Measurements from ENCODE around the gene ATXN7L3B. TPM values are rescaled to one million over a fixed set of nuclear protein-coding genes. Genes with fewer than 3 reads are reported as not detected.

ATXN7L3B gene
- total and polyA plus RNA-seq, 2 donors (not counting 1 experiment from before 2014, with no cell fraction given) = 23.0 to 30.5 TPM

GRCh38 chr12:74547249-74547648, 9.6 kb downstream of the ATXN7L3B start:
- TF ChIP-seq EZH2 (IDR thresholded peaks at IDR 0.05; ENCODE audit: low read length, missing control alignments) (no peak), CTCF (conservative IDR thresholded peaks at IDR 0.05 in 1 of 2, IDR thresholded peaks at IDR 0.05 in 1 of 2; ENCODE audit: low read depth in 1 of 2, low read length in 2 of 2) (no peak)
- H3K9ac ChIP-seq (ENCODE audit: insufficient read depth, low read length) = no peak overlapping the region
- H3K4me2 ChIP-seq (ENCODE audit: extremely low read depth, insufficient read depth, low read length) = no peak overlapping the region
- DNase-seq (ENCODE audit: low read depth in 2 of 2) = no peak
- no peak overlapping the region for H3K4me3 ChIP-seq (replicated peaks in 1 of 4; ENCODE audit: control extremely low read depth in 1 of 4, insufficient read depth in 1 of 4, low read depth in 3 of 4, low read length in 4 of 4)
- H3K79me2 ChIP-seq (ENCODE audit: control insufficient read depth, insufficient read depth, low read length) = peaks cover 3% of the 10 kb centered on the region
- H3K27me3 ChIP-seq (ENCODE audit: control insufficient read depth, insufficient read depth, low read length) = no peaks in the 10 kb centered on the region
- H3K36me3 ChIP-seq (ENCODE audit: control insufficient read depth, insufficient read depth, low read length) = no peaks in the 10 kb centered on the region
- H2AFZ ChIP-seq (ENCODE audit: low read length) = no peak overlapping the region
- H3K9me3 ChIP-seq (ENCODE audit: control insufficient read depth, insufficient read depth, low read depth, low read length) = no peaks in the 10 kb centered on the region
- no peaks in the 10 kb centered on the region for H3K4me1 ChIP-seq (ENCODE audit: control insufficient read depth, extremely low read depth, insufficient read depth, low read length)
- H3K27ac ChIP-seq (ENCODE audit: insufficient read depth, low read length) = no peak overlapping the region
- no peaks in the 10 kb centered on the region for H4K20me1 ChIP-seq (ENCODE audit: control insufficient read depth, extremely low read depth, insufficient read depth, low read length)

- H3K27me3 ChIP-seq (ENCODE audit: control insufficient read depth, insufficient read depth, low read length) = no peaks in the 10 kb centered on the region
- no peaks in the 10 kb centered on the region for H3K79me2 ChIP-seq (ENCODE audit: control insufficient read depth, insufficient read depth, low read length)
- no peaks in the 10 kb centered on the region for H3K9me3 ChIP-seq (ENCODE audit: control insufficient read depth, insufficient read depth, low read depth, low read length)
- no peak for DNase-seq (ENCODE audit: low read depth in 2 of 2)
- no peak overlapping the region for H3K4me3 ChIP-seq (replicated peaks in 1 of 4; ENCODE audit: control extremely low read depth in 1 of 4, insufficient read depth in 1 of 4, low read depth in 3 of 4, low read length in 4 of 4)
- no peaks in the 10 kb centered on the region for H3K4me1 ChIP-seq (ENCODE audit: control insufficient read depth, extremely low read depth, insufficient read depth, low read length)
- no peaks in the 10 kb centered on the region for H3K36me3 ChIP-seq (ENCODE audit: control insufficient read depth, insufficient read depth, low read length)
- no peaks in the 10 kb centered on the region for H4K20me1 ChIP-seq (ENCODE audit: control insufficient read depth, extremely low read depth, insufficient read depth, low read length)
- no peak overlapping the region for H3K9ac ChIP-seq (ENCODE audit: insufficient read depth, low read length)
- TF ChIP-seq CTCF (conservative IDR thresholded peaks at IDR 0.05 in 1 of 2, IDR thresholded peaks at IDR 0.05 in 1 of 2; ENCODE audit: low read depth in 1 of 2, low read length in 2 of 2) = no peak
- no peak for TF ChIP-seq EZH2 (IDR thresholded peaks at IDR 0.05; ENCODE audit: low read length, missing control alignments)
- H2AFZ ChIP-seq (ENCODE audit: low read length) = no peak overlapping the region
- no peak overlapping the region for H3K27ac ChIP-seq (ENCODE audit: insufficient read depth, low read length)
- no peak overlapping the region for H3K4me2 ChIP-seq (ENCODE audit: extremely low read depth, insufficient read depth, low read length)
Measured at GRCh38 chr12:74551291-74551690, 13.7 kb downstream of the ATXN7L3B start.

- Histone ChIP-seq H3K36me3 (ENCODE audit: control insufficient read depth, insufficient read depth, low read length) (no peaks in the 10 kb centered on the region), H3K27me3 (ENCODE audit: control insufficient read depth, insufficient read depth, low read length) (no peaks in the 10 kb centered on the region), H3K9ac (ENCODE audit: insufficient read depth, low read length) (no peak overlapping the region), H2AFZ (ENCODE audit: low read length) (no peak overlapping the region), H3K9me3 (ENCODE audit: control insufficient read depth, insufficient read depth, low read depth, low read length) (no peaks in the 10 kb centered on the region), H3K27ac (ENCODE audit: insufficient read depth, low read length) (no peak overlapping the region), H4K20me1 (ENCODE audit: control insufficient read depth, extremely low read depth, insufficient read depth, low read length) (no peaks in the 10 kb centered on the region), H3K4me3 (replicated peaks in 1 of 4; ENCODE audit: control extremely low read depth in 1 of 4, insufficient read depth in 1 of 4, low read depth in 3 of 4, low read length in 4 of 4) (no peak overlapping the region), H3K4me1 (ENCODE audit: control insufficient read depth, extremely low read depth, insufficient read depth, low read length) (no peaks in the 10 kb centered on the region), H3K4me2 (ENCODE audit: extremely low read depth, insufficient read depth, low read length) (no peak overlapping the region), H3K79me2 (ENCODE audit: control insufficient read depth, insufficient read depth, low read length) (no peaks in the 10 kb centered on the region)
- TF ChIP-seq CTCF (conservative IDR thresholded peaks at IDR 0.05 in 1 of 2, IDR thresholded peaks at IDR 0.05 in 1 of 2; ENCODE audit: low read depth in 1 of 2, low read length in 2 of 2) (no peak), EZH2 (IDR thresholded peaks at IDR 0.05; ENCODE audit: low read length, missing control alignments) (no peak)
- no peak for DNase-seq (ENCODE audit: low read depth in 2 of 2)
Measured at GRCh38 chr12:74552201-74552600, 14.6 kb downstream of the ATXN7L3B start.

All from fibroblast of lung (primary cell).